ENCODE measurements around the gene TWIST2. TPM values are rescaled to one million over a fixed set of nuclear protein-coding genes. Genes with fewer than 3 reads are reported as not detected.

Gene TWIST2
- polyA plus RNA-seq, 3 donors = 0.43 to 0.49 (median 0.43) TPM

GRCh38 chr2:238848691-238848975, 748 bp downstream of the TWIST2 start:
- Histone ChIP-seq H3K27me3 (ENCODE audit: control insufficient read depth in 2 of 2, insufficient read depth in 2 of 2, low read length in 2 of 2) (peaks cover 70 to 89% of the 10 kb centered on the region in 2 donors), H2AFZ (ENCODE audit: insufficient read depth, low read depth, low read length, poor library complexity, severe bottlenecking) (peak overlapping the region; percentile 77), H3K36me3 (replicated peaks in 1 of 2; ENCODE audit: control insufficient read depth in 1 of 2, insufficient read depth in 2 of 2, low read length in 2 of 2) (no peaks in the 10 kb centered on the region), H3K27ac (ENCODE audit: low read depth in 1 of 2, low read length in 2 of 2) (no peak overlapping the region), H4K20me1 (ENCODE audit: insufficient read depth, low read length) (no peaks in the 10 kb centered on the region), H3K9ac (ENCODE audit: insufficient read depth, low read length, poor library complexity, severe bottlenecking) (no peak overlapping the region), H3K9me3 (replicated peaks in 1 of 2; ENCODE audit: control insufficient read depth in 1 of 2, insufficient read depth in 1 of 2, low read length in 2 of 2) (peaks cover 3 to 18% of the 10 kb centered on the region in 2 donors), H3K4me1 (ENCODE audit: control insufficient read depth in 1 of 2, insufficient read depth in 2 of 2, low read length in 2 of 2) (peaks cover 12 to 31% of the 10 kb centered on the region in 2 donors), H3K4me3 (replicated peaks in 1 of 3; ENCODE audit: low read depth in 2 of 3, low read length in 3 of 3) (peak overlapping the region in 2 of 3 experiments; percentile 26 to 76), H3K4me2 (replicated peaks; ENCODE audit: extremely low read depth, low read length, poor library complexity, severe bottlenecking) (peak overlapping the region; percentile 87), H3K79me2 (ENCODE audit: insufficient read depth, low read length) (no peaks in the 10 kb centered on the region)
- Mint-ChIP-seq H3K36me3 (peaks cover 0 to 2% of the 10 kb centered on the region in 2 donors), H3K27ac (no peak overlapping the region), H3K9me3 (peaks cover 0 to 15% (median 9%) of the 10 kb centered on the region in 7 donors), H3K27me3 (ENCODE audit: low read depth in 3 of 3) (peaks cover 74 to 91% (median 77%) of the 10 kb centered on the region in 3 donors), H3K4me1 (peaks cover 11% of the 10 kb centered on the region), H3K4me3 (peak overlapping the region; percentile 61 to 87)
- TF ChIP-seq CTCF (IDR thresholded peaks at IDR 0.05) = no peak
- 6% methylated on average over 29 of the region's 36 CpGs for WGBS (ENCODE audit: insufficient coverage)
- no peak for DNase-seq
- intact Hi-C loops (cut with micrococcal nuclease) = no loop called here

- Mint-ChIP-seq H3K36me3 (peaks cover 0 to 2% of the 10 kb centered on the region in 2 donors), H3K4me1 (peaks cover 11% of the 10 kb centered on the region), H3K27ac (no peak overlapping the region), H3K4me3 (peak overlapping the region; percentile 58 to 87), H3K9me3 (peaks cover 0 to 18% (median 14%) of the 10 kb centered on the region in 7 donors), H3K27me3 (ENCODE audit: low read depth in 3 of 3) (peaks cover 71 to 91% (median 77%) of the 10 kb centered on the region in 3 donors)
- peaks cover 70 to 86% of the 10 kb centered on the region in 2 donors for H3K27me3 ChIP-seq (ENCODE audit: control insufficient read depth in 2 of 2, insufficient read depth in 2 of 2, low read length in 2 of 2)
- no peak for TF ChIP-seq CTCF (IDR thresholded peaks at IDR 0.05)
- peaks cover 12 to 31% of the 10 kb centered on the region in 2 donors for H3K4me1 ChIP-seq (ENCODE audit: control insufficient read depth in 1 of 2, insufficient read depth in 2 of 2, low read length in 2 of 2)
- H3K9ac ChIP-seq (ENCODE audit: insufficient read depth, low read length, poor library complexity, severe bottlenecking) = no peak overlapping the region
- no peaks in the 10 kb centered on the region for H3K36me3 ChIP-seq (replicated peaks in 1 of 2; ENCODE audit: control insufficient read depth in 1 of 2, insufficient read depth in 2 of 2, low read length in 2 of 2)
- H3K4me3 ChIP-seq (replicated peaks in 1 of 3; ENCODE audit: low read depth in 2 of 3, low read length in 3 of 3) = peak overlapping the region in 2 of 3 experiments; percentile 5 to 76
- peaks cover 3 to 23% of the 10 kb centered on the region in 2 donors for H3K9me3 ChIP-seq (replicated peaks in 1 of 2; ENCODE audit: control insufficient read depth in 1 of 2, insufficient read depth in 1 of 2, low read length in 2 of 2)
- H3K4me2 ChIP-seq (replicated peaks; ENCODE audit: extremely low read depth, low read length, poor library complexity, severe bottlenecking) = peak overlapping the region; percentile 87
- no peaks in the 10 kb centered on the region for H4K20me1 ChIP-seq (ENCODE audit: insufficient read depth, low read length)
- 6% methylated on average over 66 of the region's 70 CpGs for WGBS (ENCODE audit: insufficient coverage)
- H3K79me2 ChIP-seq (ENCODE audit: insufficient read depth, low read length) = no peaks in the 10 kb centered on the region
- peak overlapping the region; percentile 77 for H2AFZ ChIP-seq (ENCODE audit: insufficient read depth, low read depth, low read length, poor library complexity, severe bottlenecking)
- H3K27ac ChIP-seq (ENCODE audit: low read depth in 1 of 2, low read length in 2 of 2) = no peak overlapping the region
- DNase-seq = no peak
- intact Hi-C loops (cut with micrococcal nuclease) = no loop called here
Measured at GRCh38 chr2:238848976-238849853, 1.3 kb downstream of the TWIST2 start.

All from CD14-positive monocyte (primary cell).